Measurements from ENCODE around the gene TBX10. TPM values are rescaled to one million over a fixed set of nuclear protein-coding genes. Genes with fewer than 3 reads are reported as not detected.
"Not testable (repeated sequence)": the region's sequence is repeated elsewhere in the genome, so short reads cannot be mapped to it uniquely, and the experiment has no call there.

The TBX10 gene
- total RNA-seq, 1 donor from 2014 or later = not detected

DNA sequence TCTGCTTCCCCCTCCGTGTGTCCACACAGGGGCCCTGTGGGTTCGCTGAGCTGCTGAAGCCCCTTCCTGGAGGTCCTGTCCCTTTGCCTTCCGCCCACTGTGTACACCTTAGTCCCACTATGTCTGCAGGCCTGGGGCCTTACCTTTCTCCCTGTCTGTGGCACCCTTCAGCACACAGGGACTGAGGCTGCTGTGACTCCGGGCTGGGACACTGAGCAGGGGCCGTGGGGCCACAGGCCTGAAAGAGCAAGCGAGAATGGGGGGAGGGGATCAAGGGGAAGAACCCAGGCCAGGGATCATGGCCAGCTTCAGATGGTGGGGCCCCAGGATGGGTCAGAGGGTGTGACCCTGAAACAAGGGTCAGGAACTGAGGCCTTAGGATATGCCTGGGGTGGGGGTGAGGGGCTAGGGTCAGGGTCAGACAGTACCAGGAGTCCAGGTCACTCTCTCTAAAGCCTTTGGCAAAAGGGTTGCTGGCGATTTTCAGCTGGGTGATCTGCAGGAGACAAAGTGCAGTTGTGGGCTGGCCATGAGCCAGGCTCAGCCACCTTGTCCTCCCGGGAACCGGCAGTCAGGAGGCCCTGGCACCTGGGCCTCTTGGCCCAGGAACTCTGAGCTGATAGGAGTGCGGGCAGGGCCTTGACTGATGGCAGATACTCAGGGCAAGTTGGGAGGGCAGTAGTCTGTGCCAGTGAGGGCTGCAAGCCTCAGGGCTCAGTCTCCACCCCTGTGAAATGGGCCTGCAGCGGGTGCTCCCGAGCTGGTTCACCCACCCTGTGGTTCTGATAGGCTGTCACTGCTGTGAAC is 7.2 kb downstream of the TBX10 start:
- DNase-seq (ENCODE audit: low spot score) = no peak

GRCh38 chr11:67631853-67632174 is 7.7 kb downstream of the TBX10 start:
- peak; percentile 40 for DNase-seq (ENCODE audit: low spot score)

DNA sequence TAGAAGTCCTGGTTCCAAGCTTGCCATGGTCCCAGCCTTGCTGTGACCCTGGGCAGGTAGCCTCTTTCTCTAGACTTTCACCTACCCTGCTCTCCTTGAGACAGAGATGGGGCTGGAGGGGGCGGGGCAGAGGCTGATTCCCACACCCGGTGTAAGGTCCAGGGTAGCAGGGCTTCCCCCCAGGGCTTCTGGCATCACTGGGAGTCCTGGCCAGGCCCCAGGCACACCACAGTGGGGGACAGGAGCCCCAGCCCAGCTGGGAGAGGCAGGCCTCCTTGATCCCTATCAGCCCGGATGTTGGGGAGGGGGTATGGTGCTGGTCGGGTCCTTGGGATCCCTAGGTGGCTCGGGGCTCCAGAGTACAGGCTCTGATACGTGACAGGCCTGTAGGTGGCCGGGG is 8.2 kb downstream of the TBX10 start:
- DNase-seq (ENCODE audit: low spot score) = no peak

DNA sequence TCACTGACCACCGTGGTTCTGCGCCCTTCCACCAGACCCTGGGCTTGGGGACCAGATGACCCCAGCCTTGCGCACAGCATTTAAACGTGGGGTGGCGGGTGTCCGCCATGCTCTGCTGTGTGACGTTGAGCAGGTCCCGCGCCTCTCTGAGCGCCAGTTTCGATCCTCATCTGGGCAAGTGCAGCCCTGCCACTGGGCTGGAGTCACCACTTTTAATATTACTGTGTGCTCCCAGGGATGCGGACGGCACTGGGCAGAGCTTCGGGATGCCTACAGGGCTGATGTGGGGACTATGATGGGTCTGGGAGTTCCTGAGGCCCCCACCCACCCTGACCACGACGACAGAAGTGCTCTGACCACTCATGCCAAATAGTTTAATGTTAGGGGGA is 8.6 kb downstream of the TBX10 start:
- DNase-seq (ENCODE audit: low spot score) = no peak

DNA sequence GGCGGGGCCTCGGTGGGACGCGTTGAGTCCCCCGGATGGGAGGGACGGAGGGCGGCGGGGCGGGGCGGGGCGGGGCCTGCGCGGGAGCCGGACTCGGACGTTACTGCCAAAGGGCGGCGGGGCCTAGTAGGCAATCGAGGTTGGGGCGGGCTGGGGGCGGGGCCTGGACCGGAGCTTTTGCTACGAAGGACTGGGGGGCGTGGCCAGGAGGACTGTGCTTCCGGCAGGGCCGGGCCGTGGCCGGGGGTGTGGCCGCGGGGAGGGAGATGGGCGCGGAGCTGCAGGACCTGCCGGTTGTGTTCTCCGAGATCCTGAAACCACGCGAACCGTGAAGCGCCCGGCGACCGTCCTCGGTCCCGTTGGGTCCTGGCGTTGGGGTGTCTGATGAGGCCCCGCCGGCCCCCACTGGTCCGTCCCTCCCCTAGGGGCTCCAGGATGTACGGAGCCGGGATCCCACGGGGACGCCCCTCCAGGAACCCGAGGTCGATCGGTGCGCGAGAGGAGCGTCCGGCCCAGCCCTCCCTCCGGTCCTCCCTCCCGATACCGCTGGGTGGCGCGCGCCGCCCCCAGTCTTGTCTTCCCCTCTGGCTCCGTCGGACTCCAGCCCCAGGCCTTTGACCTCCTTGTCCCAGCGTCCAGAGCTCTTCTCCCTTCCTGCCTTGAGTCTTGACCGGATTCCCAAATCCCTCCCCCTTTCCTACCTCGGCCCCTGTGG is 9.2 kb downstream of the TBX10 start:
- DNase-seq (ENCODE audit: low spot score) = peak; percentile 99

DNA sequence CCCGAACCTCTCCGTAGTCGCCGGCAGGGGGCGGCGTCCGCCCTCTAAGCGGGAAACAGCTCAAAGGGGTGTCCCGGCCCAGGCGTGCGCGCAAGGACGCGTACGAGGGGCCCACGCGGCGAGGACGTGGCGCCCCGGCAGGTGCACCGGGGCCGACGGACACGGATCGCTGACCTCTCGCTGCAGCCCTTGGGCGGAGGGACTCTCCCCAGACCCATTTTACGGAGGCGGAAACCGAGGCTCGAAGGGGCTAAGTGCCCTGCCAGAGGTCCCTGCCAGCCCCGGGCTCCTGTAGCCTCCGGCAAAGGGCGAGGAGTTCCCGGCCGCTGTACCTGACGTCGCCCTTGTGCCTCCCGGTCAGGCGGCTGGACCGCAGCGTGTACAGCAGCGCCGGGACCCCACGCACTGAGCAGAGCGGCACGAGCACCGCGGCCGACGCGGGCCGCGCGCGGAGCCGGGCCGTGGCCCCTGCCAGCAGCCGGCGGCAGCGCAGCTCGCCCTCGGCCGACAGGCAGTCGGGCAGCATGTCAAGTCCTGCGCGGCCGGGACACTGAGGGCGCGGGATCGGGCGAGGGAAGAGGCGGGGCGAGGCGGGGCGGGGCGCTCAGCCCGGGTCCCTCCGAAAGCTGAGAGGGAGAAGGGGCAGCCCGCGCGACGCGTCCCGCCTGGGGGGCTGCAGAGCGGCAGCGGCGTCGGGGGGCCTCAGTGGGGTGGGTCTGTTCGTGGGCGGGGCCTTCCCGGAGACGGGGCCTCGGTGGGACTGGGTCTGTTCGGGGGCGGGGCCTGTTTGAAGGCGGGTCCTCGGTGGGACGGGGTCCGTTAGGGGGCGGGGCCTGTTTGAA is 10.0 kb downstream of the TBX10 start, which contains the start of gene NUDT8:
NUDT8 (minus strand) TSS at position 552 of the 842 bp plus-strand sequence; CDS start at position 526, 26 bp downstream.
- peak; percentile 84 for DNase-seq (ENCODE audit: low spot score)

GRCh38 chr11:67628710-67629385 is 10.7 kb downstream of the TBX10 start:
- DNase-seq (ENCODE audit: low spot score) = peak; percentile 50

- DNase-seq (ENCODE audit: low spot score) = peak; percentile 45
These were observed 11.5 kb downstream of the TBX10 start for GRCh38 chr11:67627812-67628624.

GRCh38 chr11:67627441-67627811 is 12.1 kb downstream of the TBX10 start:
- peak; percentile 39 for DNase-seq (ENCODE audit: low spot score)

GRCh38 chr11:67626970-67627369 is 12.6 kb downstream of the TBX10 start:
- DNase-seq (ENCODE audit: low spot score) = no peak

DNA sequence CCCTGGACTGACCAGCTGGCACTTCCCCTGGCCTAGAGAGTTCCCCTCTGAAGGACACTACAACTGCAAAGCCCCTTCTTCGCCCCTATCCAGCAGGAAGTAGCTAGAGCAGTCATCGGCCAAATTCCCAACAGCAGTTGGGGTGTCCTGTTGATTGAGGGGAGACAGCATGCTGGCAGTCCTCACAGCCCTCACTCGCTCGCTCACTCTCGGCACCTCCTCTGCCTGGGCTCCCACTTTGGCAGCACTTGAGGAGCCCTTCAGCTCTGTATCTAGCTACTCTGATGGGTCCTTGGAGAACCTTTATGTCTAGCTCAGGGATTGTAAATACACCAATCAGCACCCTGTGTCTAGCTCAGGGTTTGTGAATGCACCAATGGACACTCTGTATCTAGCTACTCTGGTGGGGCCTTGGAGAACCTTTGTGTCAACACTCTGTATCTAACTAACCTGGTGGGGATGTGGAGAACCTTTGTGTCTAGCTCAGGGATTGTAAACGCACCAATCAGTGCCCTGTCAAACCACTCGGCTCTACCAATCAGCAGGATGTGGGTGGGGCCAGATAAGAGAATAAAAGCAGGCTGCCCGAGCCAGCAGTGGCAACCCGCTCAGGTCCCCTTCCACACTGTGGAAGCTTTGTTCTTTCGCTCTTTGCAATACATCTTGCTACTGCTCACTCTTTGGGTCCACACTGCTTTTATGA is 13.3 kb downstream of the TBX10 start:
- DNase-seq (ENCODE audit: low spot score) = not testable (repeated sequence)

DNA sequence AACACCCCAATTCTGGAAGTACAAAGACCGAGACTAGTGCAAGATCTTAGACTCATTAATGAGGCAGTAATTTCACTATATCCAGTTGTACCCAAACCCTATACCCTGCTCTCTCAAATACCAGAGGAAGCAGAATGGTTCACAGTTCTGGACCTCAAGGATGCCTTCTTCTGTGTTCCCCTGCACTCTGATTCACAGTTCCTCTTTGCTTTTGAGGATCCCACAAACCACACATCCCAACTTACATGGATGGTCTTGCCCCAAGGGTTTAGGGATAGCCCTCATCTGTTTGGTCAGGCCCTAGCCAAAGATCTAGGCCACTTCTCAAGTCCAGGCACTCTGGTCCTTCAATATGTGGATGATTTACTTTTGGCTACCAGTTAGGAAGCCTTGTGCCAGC is 15.8 kb downstream of the TBX10 start:
- not testable (repeated sequence) for DNase-seq (ENCODE audit: low spot score)

DNA sequence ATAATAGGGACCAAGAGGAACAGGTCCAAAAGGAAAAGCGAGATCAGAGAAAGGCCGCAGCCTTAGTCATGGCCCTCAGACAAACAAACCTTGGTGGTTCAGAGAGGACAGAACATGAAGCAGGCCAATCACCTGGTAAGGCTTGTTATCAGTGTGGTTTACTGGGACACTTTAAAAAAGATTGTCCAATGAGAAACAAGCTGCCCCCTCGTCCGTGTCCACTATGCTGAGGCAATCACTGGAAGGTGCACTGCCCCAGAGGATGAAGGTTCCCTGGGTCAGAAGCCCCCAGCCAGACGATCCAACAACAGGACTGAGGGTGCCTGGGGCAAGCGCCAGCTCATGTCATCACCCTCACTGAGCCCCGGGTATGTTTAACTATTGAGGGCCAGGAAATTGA is 16.7 kb downstream of the TBX10 start:
- DNase-seq (ENCODE audit: low spot score) = not testable (repeated sequence)

DNA sequence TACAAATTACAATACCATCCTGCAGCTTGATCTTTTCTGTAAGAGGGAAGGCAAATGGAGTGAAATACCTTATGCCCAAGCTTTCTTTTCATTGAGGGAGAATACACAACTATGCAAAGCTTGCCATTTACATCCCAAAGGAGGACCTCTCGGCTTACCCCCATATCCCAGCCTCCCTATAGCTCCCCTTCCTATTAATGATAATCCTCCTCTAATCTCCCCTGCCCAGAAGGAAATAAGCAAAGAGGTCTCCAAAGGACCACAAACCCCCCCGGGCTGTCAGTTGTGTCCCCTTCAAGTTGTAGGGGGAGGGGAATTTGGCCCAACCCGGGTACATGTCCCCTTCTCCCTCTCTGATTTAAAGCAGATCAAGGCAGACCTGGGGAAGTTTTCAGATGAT is 17.6 kb downstream of the TBX10 start:
- DNase-seq (ENCODE audit: low spot score) = not testable (repeated sequence)

- not testable (repeated sequence) for DNase-seq (ENCODE audit: low spot score)
These were observed 18.9 kb downstream of the TBX10 start for GRCh38 chr11:67620621-67621020.

GRCh38 chr11:67619683-67620618 is 19.6 kb downstream of the TBX10 start:
- DNase-seq (ENCODE audit: low spot score) = not testable (repeated sequence)

GRCh38 chr11:67618901-67619659 is 20.5 kb downstream of the TBX10 start:
- not testable (repeated sequence) for DNase-seq (ENCODE audit: low spot score)

- no peak for DNase-seq (ENCODE audit: low spot score)
These were observed 22.2 kb downstream of the TBX10 start for GRCh38 chr11:67617243-67617953.
